ENCODE results near the gene PRKN.

DNA sequence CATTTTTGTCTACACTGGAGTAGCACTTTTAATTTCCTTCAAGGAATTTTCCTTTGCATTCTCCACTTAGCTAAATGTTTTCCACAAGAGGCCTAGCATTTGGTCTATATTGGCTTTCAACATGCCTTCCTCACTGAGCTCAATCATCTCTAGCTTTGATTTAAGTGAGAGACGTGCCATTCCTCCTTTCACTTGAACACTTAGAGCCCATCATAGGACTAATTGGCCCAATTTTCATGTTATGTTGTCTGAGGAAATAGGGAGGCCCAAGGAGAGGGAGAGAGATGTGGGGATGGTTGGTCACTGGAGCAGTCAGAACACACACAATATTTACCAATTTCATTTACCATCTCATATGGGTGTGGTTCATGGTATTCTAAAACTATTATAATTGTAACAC lies 645.0 kb downstream of the PRKN start:
- TF ChIP-seq, protein P1, sequence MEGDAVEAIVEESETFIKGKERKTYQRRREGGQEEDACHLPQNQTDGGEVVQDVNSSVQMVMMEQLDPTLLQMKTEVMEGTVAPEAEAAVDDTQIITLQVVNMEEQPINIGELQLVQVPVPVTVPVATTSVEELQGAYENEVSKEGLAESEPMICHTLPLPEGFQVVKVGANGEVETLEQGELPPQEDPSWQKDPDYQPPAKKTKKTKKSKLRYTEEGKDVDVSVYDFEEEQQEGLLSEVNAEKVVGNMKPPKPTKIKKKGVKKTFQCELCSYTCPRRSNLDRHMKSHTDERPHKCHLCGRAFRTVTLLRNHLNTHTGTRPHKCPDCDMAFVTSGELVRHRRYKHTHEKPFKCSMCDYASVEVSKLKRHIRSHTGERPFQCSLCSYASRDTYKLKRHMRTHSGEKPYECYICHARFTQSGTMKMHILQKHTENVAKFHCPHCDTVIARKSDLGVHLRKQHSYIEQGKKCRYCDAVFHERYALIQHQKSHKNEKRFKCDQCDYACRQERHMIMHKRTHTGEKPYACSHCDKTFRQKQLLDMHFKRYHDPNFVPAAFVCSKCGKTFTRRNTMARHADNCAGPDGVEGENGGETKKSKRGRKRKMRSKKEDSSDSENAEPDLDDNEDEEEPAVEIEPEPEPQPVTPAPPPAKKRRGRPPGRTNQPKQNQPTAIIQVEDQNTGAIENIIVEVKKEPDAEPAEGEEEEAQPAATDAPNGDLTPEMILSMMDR (IDR thresholded peaks at IDR 0.05; ENCODE audit: extremely low read depth in 1 of 2, insufficient read depth in 1 of 2, low read depth in 1 of 2, low read length in 2 of 2) = no peak
- no peak for TF ChIP-seq POLR2AphosphoS5 (IDR thresholded peaks at IDR 0.05; ENCODE audit: insufficient read depth, low read depth, low read length)
- no peak for TF ChIP-seq EZH2 (IDR thresholded peaks at IDR 0.05; ENCODE audit: borderline replicate concordance, low read depth, low read length, severe bottlenecking)
- TF ChIP-seq, protein P2, sequence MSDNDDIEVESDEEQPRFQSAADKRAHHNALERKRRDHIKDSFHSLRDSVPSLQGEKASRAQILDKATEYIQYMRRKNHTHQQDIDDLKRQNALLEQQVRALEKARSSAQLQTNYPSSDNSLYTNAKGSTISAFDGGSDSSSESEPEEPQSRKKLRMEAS (IDR thresholded peaks at IDR 0.05; ENCODE audit: insufficient read depth, insufficient read length) = no peak
- no peak for TF ChIP-seq MYC (IDR thresholded peaks at IDR 0.05; ENCODE audit: low read depth, low read length)
- no peak for TF ChIP-seq POLR2A (IDR thresholded peaks at IDR 0.05; ENCODE audit: low read depth, low read length)
- no peak for TF ChIP-seq FOS (IDR thresholded peaks at IDR 0.05; ENCODE audit: borderline replicate concordance, insufficient read depth, low read length)
- TF ChIP-seq JUN (IDR thresholded peaks at IDR 0.05; ENCODE audit: borderline replicate concordance, insufficient read depth, insufficient read length, low read depth) = no peak

All from endothelial cell of umbilical vein (primary cell).